ENCODE results near the gene PKNOX1.

DNA sequence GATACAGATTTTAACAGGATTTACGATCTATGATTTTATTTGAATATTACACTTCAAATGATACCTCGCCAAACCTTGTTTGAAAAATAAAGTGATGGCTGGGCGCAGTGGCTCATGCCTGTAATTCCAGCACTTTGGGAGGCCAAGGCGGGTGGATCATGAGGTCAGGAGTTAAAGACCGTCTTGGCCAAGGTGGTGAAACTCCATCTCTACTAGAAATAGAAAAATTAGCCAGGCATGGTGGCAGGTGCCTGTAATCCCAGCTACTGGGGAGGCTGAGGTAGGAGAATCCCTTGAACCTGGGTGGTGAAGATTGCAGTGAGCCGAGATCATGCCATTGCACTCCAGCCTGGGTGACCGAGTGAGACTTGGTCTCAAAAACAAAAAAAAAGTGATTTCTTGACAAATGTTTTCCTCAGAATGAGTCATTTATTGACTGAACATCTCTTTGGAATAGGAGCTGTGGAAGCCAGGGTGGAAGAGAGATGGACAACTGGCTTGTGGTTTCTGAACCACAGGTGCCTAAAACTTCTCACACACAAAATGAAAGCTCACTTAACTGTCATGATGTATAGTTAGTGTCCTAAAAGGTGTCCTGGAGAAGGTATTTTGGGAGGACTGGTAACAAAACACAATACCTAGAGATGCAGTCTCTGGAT is 11.9 kb downstream of the PKNOX1 start:
- no peak for TF ChIP-seq SIN3A (IDR thresholded peaks at IDR 0.05; ENCODE audit: borderline replicate concordance, insufficient read depth, low read length)
- no peak for TF ChIP-seq POLR2AphosphoS5 (IDR thresholded peaks at IDR 0.05; ENCODE audit: low read depth, low read length)

Data from PFSK-1 (cell line).